CD14-positive monocyte (primary cell): ENCODE measurements around the gene LRP1. TPM values are rescaled to one million over a fixed set of nuclear protein-coding genes. Genes with fewer than 3 reads are reported as not detected.

Experiments
- DNase-seq, 3 donors: peaks; one replicate each; pipeline ENCODE4 v3.0.0-alpha.2; 2011 to 2022
- H2AFZ ChIP-seq: 2 replicates; pipeline ENCODE4 v1.6.0; 2012; ENCODE audit warnings: mild to moderate bottlenecking, low read depth, low read length, inconsistent platforms; ENCODE audit not compliant: insufficient read depth, poor library complexity, severe bottlenecking
- H3K27ac ChIP-seq, 2 donors: 1 replicate in 1 of 2; 2 replicates in 1 of 2; pipeline ENCODE4 v1.5.1; 2012 to 2013; ENCODE audit warnings: low read length in 2 of 2, control low read depth in 1 of 2, inconsistent platforms in 1 of 2, low read depth in 1 of 2, mild to moderate bottlenecking in 1 of 2
- H3K27me3 ChIP-seq, 2 donors: one replicate each; pipeline versions ENCODE4 v1.6.0 to v1.6.1; 2011 to 2013; ENCODE audit warnings: low read length in 2 of 2; ENCODE audit not compliant: control insufficient read depth in 2 of 2, insufficient read depth in 2 of 2
- H3K36me3 ChIP-seq, 2 donors: replicated peaks in 1 of 2; 1 replicate in 1 of 2; 2 replicates in 1 of 2; pipeline versions ENCODE4 v1.5.1 to v1.6.1; 2012 to 2013; ENCODE audit warnings: low read length in 2 of 2, control low read depth in 1 of 2, inconsistent platforms in 1 of 2, mild to moderate bottlenecking in 1 of 2; ENCODE audit not compliant: insufficient read depth in 2 of 2, control insufficient read depth in 1 of 2
- H3K4me1 ChIP-seq, 2 donors: 1 replicate in 1 of 2; 2 replicates in 1 of 2; pipeline versions ENCODE4 v1.5.1 to v1.6.1; 2012 to 2013; ENCODE audit warnings: low read length in 2 of 2, control low read depth in 1 of 2, inconsistent platforms in 1 of 2, mild to moderate bottlenecking in 1 of 2, moderate library complexity in 1 of 2; ENCODE audit not compliant: insufficient read depth in 2 of 2, control insufficient read depth in 1 of 2
- H3K4me2 ChIP-seq: replicated peaks from 2 replicates; pipeline ENCODE3; 2012; ENCODE audit warnings: low read length, moderate library complexity, mild to moderate bottlenecking; ENCODE audit not compliant: poor library complexity, severe bottlenecking; ENCODE audit errors: extremely low read depth
- H3K4me3 ChIP-seq, 3 experiments: fragments of 200-600 bp in 1 of 3; sonication (generic) in 1 of 3; replicated peaks in 1 of 3; 1 replicate in 2 of 3; 2 replicates in 1 of 3; pipeline ENCODE4 v1.5.1; 2011 to 2013; ENCODE audit warnings: low read length in 3 of 3, mild to moderate bottlenecking in 3 of 3, control low read depth in 2 of 3, low read depth in 2 of 3, inconsistent platforms in 1 of 3, moderate library complexity in 1 of 3
- H3K79me2 ChIP-seq: 2 replicates; pipeline ENCODE4 v1.6.0; 2012; ENCODE audit warnings: mild to moderate bottlenecking, control low read depth, inconsistent platforms, low read length, moderate library complexity; ENCODE audit not compliant: insufficient read depth
- H3K9ac ChIP-seq: 2 replicates; pipeline ENCODE4 v1.6.0; 2017; ENCODE audit warnings: low read length, mild to moderate bottlenecking; ENCODE audit not compliant: insufficient read depth, poor library complexity, severe bottlenecking
- H3K9me3 ChIP-seq, 2 donors: replicated peaks in 1 of 2; 1 replicate in 1 of 2; 2 replicates in 1 of 2; pipeline versions ENCODE4 v1.5.1 to v1.6.1; 2012 to 2013; ENCODE audit warnings: low read length in 2 of 2, control low read depth in 1 of 2; ENCODE audit not compliant: control insufficient read depth in 1 of 2, insufficient read depth in 1 of 2
- H4K20me1 ChIP-seq: 2 replicates; pipeline ENCODE4 v1.6.0; 2012; ENCODE audit warnings: mild to moderate bottlenecking, low read length, control low read depth, moderate library complexity; ENCODE audit not compliant: insufficient read depth
- H3K27ac Mint-ChIP-seq, 7 donors: one replicate each; pipeline ENCODE4 v1.8.0; 2020; ENCODE audit warnings: mild to moderate bottlenecking in 7 of 7, mixed read lengths in 7 of 7, moderate library complexity in 6 of 7, inconsistent platforms in 2 of 7
- H3K27me3 Mint-ChIP-seq, 3 donors: one replicate each; pipeline ENCODE4 v1.8.0; 2021 to 2022; ENCODE audit warnings: low read depth in 3 of 3, mild to moderate bottlenecking in 3 of 3, mixed read lengths in 3 of 3, moderate library complexity in 3 of 3, inconsistent platforms in 1 of 3
- H3K36me3 Mint-ChIP-seq, 2 donors: one replicate each; pipeline ENCODE4 v1.8.0; 2020; ENCODE audit warnings: mixed read lengths in 2 of 2, inconsistent platforms in 1 of 2, mild to moderate bottlenecking in 1 of 2
- H3K4me1 Mint-ChIP-seq: one replicate; pipeline ENCODE4 v1.8.0; 2020; ENCODE audit warnings: mild to moderate bottlenecking, mixed read lengths
- H3K4me3 Mint-ChIP-seq, 2 donors: one replicate each; pipeline ENCODE4 v1.8.0; 2020; ENCODE audit warnings: mild to moderate bottlenecking in 2 of 2, mixed read lengths in 2 of 2, moderate library complexity in 1 of 2
- H3K9me3 Mint-ChIP-seq, 7 donors: one replicate each; pipeline ENCODE4 v1.8.0; 2020 to 2022; ENCODE audit warnings: mixed read lengths in 7 of 7, mild to moderate bottlenecking in 6 of 7, moderate library complexity in 6 of 7, inconsistent platforms in 2 of 7
- WGBS: methylation state at CpG from one replicate; pipeline ENCODE4 v1.1.5; 2013; ENCODE audit warnings: missing lambda C conversion rate; ENCODE audit not compliant: insufficient coverage; 5-methylcytosine and 5-hydroxymethylcytosine counted together
- intact Hi-C, 2 donors: fragments of 100-400 bp; cut with micrococcal nuclease; formaldehyde crosslinking; loops; one replicate each; pipeline versions ENCODE4 v1.15.0 to v1.15.1; 2023
- polyA plus RNA-seq, 3 donors: library from polyadenylated mRNA; depleted of rRNA in 1 of 3; unstranded in 2 of 3; stranded (reverse) in 1 of 3; fragments of 300-500 nt in 2 of 3; fragments of >200 nt in 1 of 3; fragmentation: Illumina TruSeq in 2 of 3; gene quantifications; 1 replicate in 2 of 3; 2 replicates in 1 of 3; pipeline ENCODE4 v1.2.3, GENCODE V29; 2012 to 2021
- TF ChIP-seq, protein P1 (sequence below): fragments of 200-600 bp; IDR thresholded peaks from one replicate; pipeline ENCODE4 v1.8.0; 2022; ENCODE audit warnings: antibody characterized with exemption, mild to moderate bottlenecking

The LRP1 gene
- polyA plus RNA-seq, 3 donors: 5.5 to 246 (median 10.5) TPM

DNA sequence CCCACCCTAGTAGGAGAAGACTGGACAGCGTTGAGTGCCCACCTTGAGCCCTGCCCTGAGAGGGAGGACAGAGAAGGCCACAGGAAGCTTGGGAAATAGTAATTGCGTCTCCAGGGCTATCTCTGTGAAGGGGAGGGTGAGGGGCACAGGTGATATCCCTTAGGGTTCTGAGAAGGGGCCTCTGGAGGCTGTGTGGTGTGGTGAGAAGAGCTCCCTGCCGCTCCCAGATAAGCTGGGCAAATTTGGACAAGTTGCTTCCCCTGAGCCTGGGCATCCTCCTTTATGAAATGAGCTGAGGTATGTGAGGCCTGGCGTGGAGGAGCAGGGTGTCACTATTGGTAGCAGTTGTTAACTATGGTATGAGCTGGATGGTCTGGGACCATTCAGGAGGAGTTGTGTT lies 42.6 kb downstream of the LRP1 start:
- Histone ChIP-seq H3K9ac (no peak overlapping the region), H3K79me2 (no peaks in the 10 kb centered on the region), H3K27me3 (no peaks in the 10 kb centered on the region), H3K4me3 (no peak overlapping the region), H3K4me1 (peaks cover 0 to 8% of the 10 kb centered on the region in 2 donors), H3K27ac (no peak overlapping the region), H3K4me2 (no peak overlapping the region), H4K20me1 (peaks cover 97% of the 10 kb centered on the region), H2AFZ (no peak overlapping the region), H3K36me3 (peaks cover 92 to 98% of the 10 kb centered on the region in 2 donors), H3K9me3 (no peaks in the 10 kb centered on the region)
- Mint-ChIP-seq H3K36me3 (peaks cover 96 to 100% of the 10 kb centered on the region in 2 donors), H3K27me3 (peaks cover 3 to 7% (median 4%) of the 10 kb centered on the region in 3 donors), H3K27ac (peak overlapping the region in 2 of 7 donors; percentile 15 to 76), H3K4me3 (no peak overlapping the region), H3K4me1 (peaks cover 22% of the 10 kb centered on the region), H3K9me3 (peaks cover 0 to 4% (median 0%) of the 10 kb centered on the region in 7 donors)
- 81% methylated on average over 3 of the region's 4 CpGs for WGBS
- DNase-seq: no peak
- TF ChIP-seq, protein P1, sequence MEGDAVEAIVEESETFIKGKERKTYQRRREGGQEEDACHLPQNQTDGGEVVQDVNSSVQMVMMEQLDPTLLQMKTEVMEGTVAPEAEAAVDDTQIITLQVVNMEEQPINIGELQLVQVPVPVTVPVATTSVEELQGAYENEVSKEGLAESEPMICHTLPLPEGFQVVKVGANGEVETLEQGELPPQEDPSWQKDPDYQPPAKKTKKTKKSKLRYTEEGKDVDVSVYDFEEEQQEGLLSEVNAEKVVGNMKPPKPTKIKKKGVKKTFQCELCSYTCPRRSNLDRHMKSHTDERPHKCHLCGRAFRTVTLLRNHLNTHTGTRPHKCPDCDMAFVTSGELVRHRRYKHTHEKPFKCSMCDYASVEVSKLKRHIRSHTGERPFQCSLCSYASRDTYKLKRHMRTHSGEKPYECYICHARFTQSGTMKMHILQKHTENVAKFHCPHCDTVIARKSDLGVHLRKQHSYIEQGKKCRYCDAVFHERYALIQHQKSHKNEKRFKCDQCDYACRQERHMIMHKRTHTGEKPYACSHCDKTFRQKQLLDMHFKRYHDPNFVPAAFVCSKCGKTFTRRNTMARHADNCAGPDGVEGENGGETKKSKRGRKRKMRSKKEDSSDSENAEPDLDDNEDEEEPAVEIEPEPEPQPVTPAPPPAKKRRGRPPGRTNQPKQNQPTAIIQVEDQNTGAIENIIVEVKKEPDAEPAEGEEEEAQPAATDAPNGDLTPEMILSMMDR: no peak
- intact Hi-C loops: loop anchor here in 1 of 2 donors (5.0 kb wide), 1 partner anchor 49 kb away; no protein-coding TSS in a partner anchor

DNA sequence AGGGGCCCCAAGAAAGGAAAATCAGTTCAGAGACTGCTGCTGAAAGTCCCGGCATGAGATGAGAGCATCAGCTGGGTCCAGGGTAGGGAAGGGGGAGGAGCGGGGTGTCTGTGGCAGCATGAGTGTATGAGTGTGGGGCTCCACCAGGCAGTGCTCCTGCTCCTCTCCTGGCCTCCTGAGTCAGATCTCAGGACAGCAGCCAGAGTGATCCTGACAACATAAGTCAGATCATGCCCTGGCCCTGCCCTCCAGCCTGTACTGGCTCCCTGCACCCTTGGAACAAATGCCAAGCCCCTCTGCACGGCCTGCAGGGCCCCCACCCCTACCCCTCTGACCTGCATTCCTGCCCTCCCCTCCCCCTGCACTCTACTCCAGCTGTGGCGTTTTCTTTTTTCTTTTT lies 43.4 kb downstream of the LRP1 start:
- Histone ChIP-seq H2AFZ (no peak overlapping the region), H3K36me3 (peaks cover 92 to 98% of the 10 kb centered on the region in 2 donors), H3K4me1 (peaks cover 0 to 2% of the 10 kb centered on the region in 2 donors), H3K27ac (no peak overlapping the region), H3K79me2 (no peaks in the 10 kb centered on the region), H3K4me3 (no peak overlapping the region), H3K9ac (no peak overlapping the region), H3K27me3 (no peaks in the 10 kb centered on the region), H4K20me1 (peaks cover 97% of the 10 kb centered on the region), H3K4me2 (no peak overlapping the region), H3K9me3 (no peaks in the 10 kb centered on the region)
- Mint-ChIP-seq H3K36me3 (peaks cover 96 to 100% of the 10 kb centered on the region in 2 donors), H3K4me3 (no peak overlapping the region), H3K9me3 (peaks cover 0 to 4% (median 0%) of the 10 kb centered on the region in 7 donors), H3K27ac (peak overlapping the region in 2 of 7 donors; percentile 54 to 76), H3K4me1 (peaks cover 15% of the 10 kb centered on the region), H3K27me3 (peaks cover 3 to 4% (median 4%) of the 10 kb centered on the region in 3 donors)
- DNase-seq: no peak
- intact Hi-C loops: loop anchor here in 1 of 2 donors (5.0 kb wide), 1 partner anchor 49 kb away; no protein-coding TSS in a partner anchor
- 91% methylated on average over 4 of the region's 4 CpGs for WGBS
- TF ChIP-seq, protein P1: no peak
